H1 (cell line): ENCODE measurements around the gene ENAH. TPM values are rescaled to one million over a fixed set of nuclear protein-coding genes. Genes with fewer than 3 reads are reported as not detected.

Experiments used
- RFX5 ChIP-seq: IDR thresholded peaks from 2 replicates; pipeline ENCODE4 v1.6.1; 2011; ENCODE audit warnings: low read depth, low read length, improper control_type of control experiment, borderline replicate concordance
- polyA plus RNA-seq, 7 experiments: library from polyadenylated mRNA; depleted of rRNA in 3 of 7; stranded (reverse) in 5 of 7; unstranded in 2 of 7; fragments of >200 nt in 5 of 7; fragments of 200-250 nt in 2 of 7; gene quantifications; 1 replicate in 5 of 7; 2 replicates in 1 of 7; 4 replicates in 1 of 7; pipeline versions ENCODE4 v1.2.1 to v1.2.3, GENCODE V29; 2011 to 2013; ENCODE audit warnings: missing spikeins in 2 of 7, mixed read lengths in 2 of 7
- total RNA-seq: library from RNA; stranded (reverse); fragmentation: NEBNext Ultra II Directional; extraction: Animal tissue kit (Norgen Biotek cat#: 25700); gene quantifications from 2 replicates; pipeline ENCODE4 v1.2.1, GENCODE V29; 2021
- TF ChIP-seq, protein P1 (sequence below): IDR thresholded peaks from 2 replicates; pipeline ENCODE4 v1.6.1; 2012; ENCODE audit warnings: inconsistent platforms

The ENAH gene
- total and polyA plus RNA-seq, 2 of the 8 experiments (the other 6 are each of a cell fraction or from before 2014, with no cell fraction given), result 39.1 to 335 TPM

DNA sequence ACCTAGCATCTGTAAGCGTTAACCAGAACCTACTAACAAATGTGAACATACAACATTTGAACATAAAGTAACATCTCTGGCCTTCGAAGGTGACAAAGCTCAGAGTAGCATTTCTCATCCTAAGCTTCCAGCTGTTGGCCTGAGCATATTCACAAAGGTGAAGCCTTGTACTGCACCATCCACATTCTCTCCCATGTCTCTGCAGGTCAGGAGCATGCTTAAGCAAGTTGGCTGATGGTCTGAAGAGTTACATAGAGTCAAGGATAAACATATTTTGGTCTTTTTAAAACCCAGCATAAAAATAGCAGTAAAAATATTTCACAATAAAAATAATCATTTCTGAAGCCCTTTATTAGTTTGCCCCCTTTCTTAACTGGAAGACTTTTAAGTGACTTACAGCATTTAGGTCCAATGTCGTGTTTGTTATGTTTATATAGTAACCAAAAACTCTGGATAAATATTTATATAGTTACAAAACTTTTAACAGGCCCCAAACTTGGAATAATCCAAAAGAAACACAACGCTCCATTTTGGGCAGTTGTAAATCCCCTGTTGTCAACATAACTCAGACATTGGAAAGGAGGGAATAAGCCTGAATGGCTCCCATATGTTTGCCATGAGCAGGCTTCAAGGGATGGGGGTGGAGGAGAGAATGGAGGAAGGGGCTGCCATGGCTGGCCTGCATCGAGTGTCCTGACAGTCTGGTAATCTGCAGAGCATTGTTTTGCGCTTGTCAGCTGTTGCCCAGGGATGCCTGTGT lies 42.8 kb upstream of the ENAH start (continued):
- TF ChIP-seq, protein P1, sequence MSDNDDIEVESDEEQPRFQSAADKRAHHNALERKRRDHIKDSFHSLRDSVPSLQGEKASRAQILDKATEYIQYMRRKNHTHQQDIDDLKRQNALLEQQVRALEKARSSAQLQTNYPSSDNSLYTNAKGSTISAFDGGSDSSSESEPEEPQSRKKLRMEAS, result no peak
- no peak for TF ChIP-seq RFX5
